K562 (cell line): Measurements from ENCODE around the gene CKS2. TPM values are rescaled to one million over a fixed set of nuclear protein-coding genes. Genes with fewer than 3 reads are reported as not detected.

Experiments used
- BDP1 ChIP-seq: IDR thresholded peaks from 3 replicates; pipeline ENCODE4 v1.6.1; 2011; ENCODE audit not compliant: insufficient read length, insufficient read depth
- FOSL1 ChIP-seq: fragments of 200-800 bp; sonication (Bioruptor generic); conservative IDR thresholded peaks from 2 replicates; pipeline ENCODE4 v1.6.1; 2016; ENCODE audit warnings: missing genetic modification characterization, missing compliant biosample characterization
- MAFK ChIP-seq: IDR thresholded peaks from 2 replicates; pipeline ENCODE4 v1.6.1; 2011; ENCODE audit warnings: low read length, improper control_type of control experiment
- MCM5 ChIP-seq: fragments of 450-650 bp; IDR thresholded peaks from 2 replicates; pipeline ENCODE4 v1.6.1; 2016; ENCODE audit warnings: low read depth
- MXI1 ChIP-seq: IDR thresholded peaks from 2 replicates; pipeline ENCODE4 v1.6.1; 2011; ENCODE audit warnings: low read depth, mild to moderate bottlenecking, improper control_type of control experiment, low read length
- SNIP1 ChIP-seq: fragments of 450-650 bp; IDR thresholded peaks from 2 replicates; pipeline ENCODE4 v1.7.1; 2017; ENCODE audit warnings: low read depth, mild to moderate bottlenecking
- TAF9B ChIP-seq: fragments of 450-650 bp; IDR thresholded peaks from 2 replicates; pipeline ENCODE4 v1.6.1; 2018; ENCODE audit warnings: mild to moderate bottlenecking; ENCODE audit not compliant: partially characterized antibody
- ZC3H11A ChIP-seq: IDR thresholded peaks from 2 replicates; pipeline ENCODE4 v1.6.1; 2012; ENCODE audit warnings: low read depth, low read length, improper control_type of control experiment
- ZNF174 ChIP-seq: fragments of 250-450 bp; sonication (Bioruptor Pico); IDR thresholded peaks from 2 replicates; pipeline ENCODE4 v1.4.0; 2020; ENCODE audit warnings: mild to moderate bottlenecking
- ZNF24 ChIP-seq: fragments of 450-650 bp; IDR thresholded peaks from 2 replicates; pipeline ENCODE4 v1.6.1; 2016
- ZNF707 ChIP-seq: fragments of 250-450 bp; sonication (Bioruptor Pico); conservative IDR thresholded peaks from 2 replicates; pipeline ENCODE4 v1.8.0; 2022; ENCODE audit warnings: inconsistent platforms, mild to moderate bottlenecking, moderate library complexity
- polyA plus RNA-seq, 8 experiments: library from polyadenylated mRNA; depleted of rRNA in 4 of 8; stranded (reverse) in 5 of 8; unstranded in 3 of 8; fragments of >200 nt; fragmentation: Nextera tagmentation in 2 of 8; fragmentation: Illumina TruSeq in 1 of 8; extraction: Ambion mirVana in 2 of 8; extraction: Trizol in 1 of 8; gene quantifications; 2 replicates each; pipeline versions ENCODE4 v1.2.1 to v1.2.3, GENCODE V29; 2011 to 2014; ENCODE audit warnings: inconsistent platforms in 1 of 8, missing spikeins in 1 of 8
- total RNA-seq, 7 experiments: library from RNA; depleted of rRNA in 6 of 7; stranded (reverse); fragments of >200 nt in 6 of 7; fragmentation: Illumina TruSeq in 2 of 7; extraction: Trizol in 2 of 7; gene quantifications; 2 replicates each; pipeline versions ENCODE4 v1.2.1 to v1.2.3, GENCODE V29; 2011 to 2021; ENCODE audit warnings: low replicate concordance in 1 of 7
- TF ChIP-seq, protein P1 (sequence below): fragments of 150-350 bp; conservative IDR thresholded peaks from 2 replicates; pipeline ENCODE4 v1.6.1; 2014; ENCODE audit warnings: low read length
- TF ChIP-seq, protein P2 (sequence below): fragments of 250-450 bp; sonication (Bioruptor Pico); IDR thresholded peaks from 2 replicates; pipeline ENCODE4 v1.5.0; 2021; ENCODE audit warnings: mild to moderate bottlenecking, moderate library complexity
- TF ChIP-seq, protein P3 (sequence below): fragments of 450-650 bp; IDR thresholded peaks from 2 replicates; pipeline ENCODE4 v1.6.1; 2016

Gene CKS2
- total and polyA plus RNA-seq, 9 of the 15 experiments (the other 6 are each of a cell fraction or from before 2014, with no cell fraction given): 123 to 941 (median 321) TPM

- TF ChIP-seq FOSL1 (no peak; the same call in 1 of the 2 replicates), TAF9B (peak; percentile 28), ZC3H11A (no peak), ZNF707 (CRISPR knock-in tag) (no peak), MCM5 (no peak), SNIP1 (no peak), ZNF174 (CRISPR knock-in tag) (no peak), ZNF24 (no peak), MAFK (no peak), MXI1 (no peak), BDP1 (no peak)
- TF ChIP-seq, protein P1, sequence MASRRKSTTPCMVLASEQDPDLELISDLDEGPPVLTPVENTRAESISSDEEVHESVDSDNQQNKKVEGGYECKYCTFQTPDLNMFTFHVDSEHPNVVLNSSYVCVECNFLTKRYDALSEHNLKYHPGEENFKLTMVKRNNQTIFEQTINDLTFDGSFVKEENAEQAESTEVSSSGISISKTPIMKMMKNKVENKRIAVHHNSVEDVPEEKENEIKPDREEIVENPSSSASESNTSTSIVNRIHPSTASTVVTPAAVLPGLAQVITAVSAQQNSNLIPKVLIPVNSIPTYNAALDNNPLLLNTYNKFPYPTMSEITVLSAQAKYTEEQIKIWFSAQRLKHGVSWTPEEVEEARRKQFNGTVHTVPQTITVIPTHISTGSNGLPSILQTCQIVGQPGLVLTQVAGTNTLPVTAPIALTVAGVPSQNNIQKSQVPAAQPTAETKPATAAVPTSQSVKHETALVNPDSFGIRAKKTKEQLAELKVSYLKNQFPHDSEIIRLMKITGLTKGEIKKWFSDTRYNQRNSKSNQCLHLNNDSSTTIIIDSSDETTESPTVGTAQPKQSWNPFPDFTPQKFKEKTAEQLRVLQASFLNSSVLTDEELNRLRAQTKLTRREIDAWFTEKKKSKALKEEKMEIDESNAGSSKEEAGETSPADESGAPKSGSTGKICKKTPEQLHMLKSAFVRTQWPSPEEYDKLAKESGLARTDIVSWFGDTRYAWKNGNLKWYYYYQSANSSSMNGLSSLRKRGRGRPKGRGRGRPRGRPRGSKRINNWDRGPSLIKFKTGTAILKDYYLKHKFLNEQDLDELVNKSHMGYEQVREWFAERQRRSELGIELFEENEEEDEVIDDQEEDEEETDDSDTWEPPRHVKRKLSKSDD: no peak
- TF ChIP-seq, protein P2, sequence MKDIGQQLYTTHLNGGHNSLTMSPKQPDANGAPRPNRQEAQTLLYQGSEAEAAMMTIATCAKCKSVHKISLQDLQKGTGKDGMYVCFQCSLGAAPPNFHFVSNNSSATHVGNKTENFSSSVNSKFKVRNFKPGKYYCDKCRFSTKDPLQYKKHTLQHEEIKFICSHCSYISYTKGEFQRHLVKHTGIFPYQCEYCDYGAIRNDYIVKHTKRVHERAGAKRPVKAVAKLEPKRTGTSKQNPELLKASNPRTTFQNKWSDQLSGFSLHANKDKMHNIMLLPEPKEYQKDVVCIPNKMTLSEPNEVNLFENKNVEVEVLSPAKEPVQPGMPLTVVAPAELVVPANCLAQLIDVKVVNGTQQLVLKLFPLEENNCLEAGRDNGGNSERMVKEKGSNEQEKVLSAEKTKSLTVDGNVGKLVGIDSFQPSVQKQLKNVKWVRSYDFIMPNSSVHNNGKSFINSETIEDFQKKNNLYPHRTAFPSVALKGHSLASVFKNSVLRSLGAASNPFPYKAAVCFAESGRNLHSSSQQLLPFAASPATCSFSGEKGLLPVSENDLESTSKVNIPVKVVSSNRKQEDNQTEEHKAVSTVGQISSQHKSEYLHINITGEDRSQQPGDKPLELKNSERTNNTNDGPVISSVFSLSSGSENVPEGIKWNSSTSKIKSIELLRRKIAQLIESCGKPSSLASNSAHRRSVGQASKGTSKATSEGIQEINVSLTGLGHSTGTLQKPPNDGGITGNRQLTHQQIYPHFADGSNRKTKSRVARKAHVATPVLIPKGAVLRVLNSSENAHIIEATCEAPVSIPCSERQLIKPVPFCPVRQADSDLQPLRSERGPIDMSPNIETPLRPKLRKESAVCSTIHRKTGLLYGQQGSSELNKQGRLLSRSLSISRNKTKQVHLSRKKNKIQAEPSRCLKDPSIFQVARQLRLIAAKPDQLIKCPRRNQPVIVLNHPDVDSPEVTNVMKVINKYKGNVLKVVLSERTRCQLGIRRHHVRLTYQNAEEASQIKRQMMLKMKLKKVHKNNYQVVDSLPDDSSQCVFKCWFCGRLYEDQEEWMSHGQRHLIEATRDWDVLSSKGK: no peak
- TF ChIP-seq, protein P3, sequence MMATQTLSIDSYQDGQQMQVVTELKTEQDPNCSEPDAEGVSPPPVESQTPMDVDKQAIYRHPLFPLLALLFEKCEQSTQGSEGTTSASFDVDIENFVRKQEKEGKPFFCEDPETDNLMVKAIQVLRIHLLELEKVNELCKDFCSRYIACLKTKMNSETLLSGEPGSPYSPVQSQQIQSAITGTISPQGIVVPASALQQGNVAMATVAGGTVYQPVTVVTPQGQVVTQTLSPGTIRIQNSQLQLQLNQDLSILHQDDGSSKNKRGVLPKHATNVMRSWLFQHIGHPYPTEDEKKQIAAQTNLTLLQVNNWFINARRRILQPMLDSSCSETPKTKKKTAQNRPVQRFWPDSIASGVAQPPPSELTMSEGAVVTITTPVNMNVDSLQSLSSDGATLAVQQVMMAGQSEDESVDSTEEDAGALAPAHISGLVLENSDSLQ: no peak
- TF ChIP-seq, all 486 proteins: peak for 39
Observed at GRCh38 chr9:89309608-89310474, 1.2 kb upstream of the CKS2 start (continued).
